WERI-Rb-1 (cell line): ENCODE data around the gene NHLRC2.

ENCODE experiments used
- DNase-seq: peaks from one replicate; pipeline ENCODE4 v3.0.0-alpha.2; 2020
- H3K27ac ChIP-seq: fragments of 250-450 bp; sonication (Bioruptor Pico); 2 replicates; pipeline ENCODE4 v1.5.1; 2020; ENCODE audit warnings: mild to moderate bottlenecking, moderate library complexity
- H3K27me3 ChIP-seq: fragments of 250-450 bp; sonication (Bioruptor Pico); 2 replicates; pipeline ENCODE4 v1.5.1; 2021; ENCODE audit warnings: mild to moderate bottlenecking, low read depth, moderate library complexity; ENCODE audit not compliant: insufficient read depth, severe bottlenecking
- H3K36me3 ChIP-seq: fragments of 250-450 bp; sonication (Bioruptor Pico); 2 replicates; pipeline ENCODE4 v1.5.1; 2020; ENCODE audit warnings: mild to moderate bottlenecking, moderate library complexity
- H3K4me3 ChIP-seq: 2 replicates; pipeline ENCODE4 v1.5.1; 2011; ENCODE audit warnings: low read depth, mild to moderate bottlenecking, control low read depth, low read length
- H3K9me3 ChIP-seq: fragments of 250-450 bp; sonication (Bioruptor Pico); 2 replicates; pipeline ENCODE4 v1.5.1; 2021; ENCODE audit warnings: mild to moderate bottlenecking, moderate library complexity; ENCODE audit not compliant: severe bottlenecking
- TF ChIP-seq, protein P1 (sequence below): IDR thresholded peaks from 2 replicates; pipeline ENCODE4 v1.5.1; 2011; ENCODE audit warnings: low read depth, mild to moderate bottlenecking, control low read depth, inconsistent platforms, low read length

The NHLRC2 gene

DNA sequence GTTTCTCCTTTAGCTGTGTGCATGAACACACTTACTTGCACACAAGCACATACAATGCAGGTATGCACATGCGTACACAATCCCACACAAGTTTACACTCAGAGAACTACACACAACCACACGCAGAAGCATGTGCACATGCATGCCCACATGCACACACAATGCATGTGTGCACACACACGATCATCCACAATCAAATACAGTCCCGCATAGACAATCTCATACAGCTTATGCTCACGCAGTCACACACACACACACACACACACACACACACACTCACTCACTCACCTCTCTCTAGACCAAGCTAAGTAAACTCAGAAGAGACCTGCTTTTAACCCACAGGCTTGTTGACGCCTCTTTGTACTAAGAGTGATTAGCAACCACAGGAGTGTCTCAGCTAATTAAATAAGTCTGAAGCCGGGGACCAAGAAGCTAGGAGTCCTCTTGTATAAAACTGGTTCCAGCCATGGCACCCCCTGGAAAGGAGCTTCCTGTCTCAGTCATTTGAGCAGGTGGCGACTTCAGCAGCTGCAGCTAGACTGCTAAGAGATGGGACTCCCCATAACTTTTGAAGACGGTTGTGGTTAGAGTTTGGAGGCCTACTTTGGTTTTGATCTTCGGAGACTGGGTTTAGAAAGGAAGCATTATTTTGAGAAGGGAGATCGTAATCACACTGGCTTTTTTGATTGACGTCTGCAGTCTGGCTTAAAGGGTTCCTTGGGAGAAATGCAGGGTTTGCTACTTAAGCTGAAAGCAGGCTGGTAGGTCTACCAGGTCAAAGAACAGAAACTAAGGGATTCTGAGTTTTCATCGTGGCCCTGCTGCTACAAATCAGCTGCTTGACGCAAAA lies 106.9 kb downstream of the NHLRC2 start:
- TF ChIP-seq, protein P1, sequence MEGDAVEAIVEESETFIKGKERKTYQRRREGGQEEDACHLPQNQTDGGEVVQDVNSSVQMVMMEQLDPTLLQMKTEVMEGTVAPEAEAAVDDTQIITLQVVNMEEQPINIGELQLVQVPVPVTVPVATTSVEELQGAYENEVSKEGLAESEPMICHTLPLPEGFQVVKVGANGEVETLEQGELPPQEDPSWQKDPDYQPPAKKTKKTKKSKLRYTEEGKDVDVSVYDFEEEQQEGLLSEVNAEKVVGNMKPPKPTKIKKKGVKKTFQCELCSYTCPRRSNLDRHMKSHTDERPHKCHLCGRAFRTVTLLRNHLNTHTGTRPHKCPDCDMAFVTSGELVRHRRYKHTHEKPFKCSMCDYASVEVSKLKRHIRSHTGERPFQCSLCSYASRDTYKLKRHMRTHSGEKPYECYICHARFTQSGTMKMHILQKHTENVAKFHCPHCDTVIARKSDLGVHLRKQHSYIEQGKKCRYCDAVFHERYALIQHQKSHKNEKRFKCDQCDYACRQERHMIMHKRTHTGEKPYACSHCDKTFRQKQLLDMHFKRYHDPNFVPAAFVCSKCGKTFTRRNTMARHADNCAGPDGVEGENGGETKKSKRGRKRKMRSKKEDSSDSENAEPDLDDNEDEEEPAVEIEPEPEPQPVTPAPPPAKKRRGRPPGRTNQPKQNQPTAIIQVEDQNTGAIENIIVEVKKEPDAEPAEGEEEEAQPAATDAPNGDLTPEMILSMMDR = no peak
- DNase-seq = no peak
- Histone ChIP-seq H3K4me3 (no peak overlapping the region), H3K36me3 (no peaks in the 10 kb centered on the region), H3K27me3 (no peaks in the 10 kb centered on the region), H3K9me3 (no peaks in the 10 kb centered on the region), H3K27ac (no peak overlapping the region)

DNA sequence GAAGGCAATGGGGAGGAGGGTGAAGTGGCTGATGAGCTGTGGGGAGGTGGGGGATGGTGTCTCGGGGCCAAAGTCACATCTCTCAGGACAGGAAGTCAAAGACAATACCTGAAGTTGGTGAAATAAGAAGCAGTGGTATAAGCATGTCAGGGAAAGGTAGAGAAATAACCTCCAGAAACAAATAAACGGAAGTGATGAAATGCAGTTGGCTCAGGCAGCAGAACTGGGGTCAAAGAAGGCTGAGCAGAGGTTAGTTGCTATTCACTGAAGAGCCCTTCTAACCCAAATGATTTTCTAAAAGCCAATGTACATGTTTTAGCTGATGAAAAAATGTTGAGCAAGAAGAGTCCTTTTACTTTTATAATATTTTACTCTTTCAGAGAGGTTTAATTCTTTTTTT lies 110.6 kb downstream of the NHLRC2 start:
- Histone ChIP-seq H3K27me3 (no peaks in the 10 kb centered on the region), H3K36me3 (no peaks in the 10 kb centered on the region), H3K27ac (no peak overlapping the region), H3K4me3 (no peak overlapping the region), H3K9me3 (no peaks in the 10 kb centered on the region)
- TF ChIP-seq, protein P1 = no peak
- DNase-seq = no peak

DNA sequence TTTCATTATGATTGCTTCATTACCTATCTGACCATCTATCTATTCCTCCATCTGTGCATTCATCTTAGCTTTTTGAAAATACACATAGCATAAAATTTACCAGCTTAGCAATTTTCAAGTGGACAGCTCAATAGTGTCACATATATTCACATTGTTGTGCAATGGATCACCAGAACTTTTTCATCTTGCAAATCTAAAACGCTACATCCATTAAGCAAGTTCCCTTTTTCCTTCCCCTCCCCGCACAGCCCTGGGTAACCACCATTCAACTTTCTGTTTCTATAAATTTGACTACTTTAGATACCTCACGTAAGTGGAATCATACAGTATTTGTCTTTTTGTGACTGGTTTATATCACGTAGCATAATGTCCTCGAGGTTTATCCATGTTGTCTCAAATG lies 111.2 kb downstream of the NHLRC2 start:
- Histone ChIP-seq H3K9me3 (no peaks in the 10 kb centered on the region), H3K4me3 (no peak overlapping the region), H3K27me3 (no peaks in the 10 kb centered on the region), H3K36me3 (no peaks in the 10 kb centered on the region), H3K27ac (no peak overlapping the region)
- DNase-seq = no peak
- TF ChIP-seq, protein P1 = no peak
